GM19438 (cell line): ENCODE results near the gene PAX6.

Experiments used
- ATAC-seq: cut with Tn5 transposase; IDR thresholded peaks from one replicate; pipeline ENCODE4 v1.9.1; 2021; ENCODE audit warnings: low read depth; ENCODE audit not compliant: unreplicated experiment

The PAX6 gene

GRCh38 chr11:31809857-31810778 lies 1.0 kb downstream of the PAX6 start:
- no peak for ATAC-seq

- ATAC-seq = no peak
Observed at GRCh38 chr11:31809541-31809856, 1.6 kb downstream of the PAX6 start.

- no peak for ATAC-seq
Observed at GRCh38 chr11:31808721-31809540, 2.2 kb downstream of the PAX6 start.

- ATAC-seq = no peak
Observed at GRCh38 chr11:31807799-31808667, 3.1 kb downstream of the PAX6 start.

- no peak for ATAC-seq
Observed at GRCh38 chr11:31806928-31807798, 4.0 kb downstream of the PAX6 start.

GRCh38 chr11:31806186-31806927 lies 4.8 kb downstream of the PAX6 start:
- no peak for ATAC-seq

GRCh38 chr11:31805629-31806185 lies 5.4 kb downstream of the PAX6 start:
- no peak for ATAC-seq

- ATAC-seq = no peak
Observed at GRCh38 chr11:31805037-31805628, 6.0 kb downstream of the PAX6 start.

- ATAC-seq = no peak
Observed at GRCh38 chr11:31804312-31805036, 6.6 kb downstream of the PAX6 start.

GRCh38 chr11:31803813-31804311 lies 7.3 kb downstream of the PAX6 start:
- no peak for ATAC-seq

GRCh38 chr11:31802990-31803812 lies 7.9 kb downstream of the PAX6 start:
- ATAC-seq = no peak

- no peak for ATAC-seq
Observed at GRCh38 chr11:31802609-31802989, 8.5 kb downstream of the PAX6 start.

GRCh38 chr11:31802000-31802551 lies 9.0 kb downstream of the PAX6 start:
- ATAC-seq = no peak

GRCh38 chr11:31801298-31801702 lies 9.8 kb downstream of the PAX6 start:
- ATAC-seq = no peak

- no peak for ATAC-seq
Observed at GRCh38 chr11:31800398-31801265, 10.5 kb downstream of the PAX6 start.
